Bone marrow (tissue), 2 donors: ENCODE results near the gene ZNF212.
"Not testable (repeated sequence)": the region's sequence is repeated elsewhere in the genome, so short reads cannot be mapped to it uniquely, and the experiment has no call there.

ENCODE experiments used
- DNase-seq, 2 donors: peaks; one replicate each; lab custom pipeline; 2025; lab: John Stamatoyannopoulos, UW

The ZNF212 gene

DNA sequence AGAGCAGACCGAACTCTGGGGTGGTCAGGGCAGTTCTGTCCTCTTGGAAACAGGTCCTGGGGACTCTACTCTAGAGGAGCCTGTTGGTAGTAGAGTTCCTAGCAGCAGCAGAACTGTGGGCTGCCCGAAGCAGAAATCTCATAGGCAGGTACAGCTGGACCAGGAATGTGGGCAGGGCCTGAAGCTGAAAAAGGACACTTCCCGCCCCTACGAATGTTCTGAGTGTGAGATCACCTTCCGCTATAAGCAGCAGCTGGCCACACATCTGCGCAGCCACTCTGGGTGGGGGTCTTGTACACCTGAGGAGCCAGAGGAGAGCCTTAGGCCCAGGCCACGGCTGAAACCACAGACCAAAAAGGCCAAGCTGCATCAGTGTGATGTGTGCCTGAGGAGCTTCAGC is 14.2 kb downstream of the ZNF212 start:
- no peak for DNase-seq

DNA sequence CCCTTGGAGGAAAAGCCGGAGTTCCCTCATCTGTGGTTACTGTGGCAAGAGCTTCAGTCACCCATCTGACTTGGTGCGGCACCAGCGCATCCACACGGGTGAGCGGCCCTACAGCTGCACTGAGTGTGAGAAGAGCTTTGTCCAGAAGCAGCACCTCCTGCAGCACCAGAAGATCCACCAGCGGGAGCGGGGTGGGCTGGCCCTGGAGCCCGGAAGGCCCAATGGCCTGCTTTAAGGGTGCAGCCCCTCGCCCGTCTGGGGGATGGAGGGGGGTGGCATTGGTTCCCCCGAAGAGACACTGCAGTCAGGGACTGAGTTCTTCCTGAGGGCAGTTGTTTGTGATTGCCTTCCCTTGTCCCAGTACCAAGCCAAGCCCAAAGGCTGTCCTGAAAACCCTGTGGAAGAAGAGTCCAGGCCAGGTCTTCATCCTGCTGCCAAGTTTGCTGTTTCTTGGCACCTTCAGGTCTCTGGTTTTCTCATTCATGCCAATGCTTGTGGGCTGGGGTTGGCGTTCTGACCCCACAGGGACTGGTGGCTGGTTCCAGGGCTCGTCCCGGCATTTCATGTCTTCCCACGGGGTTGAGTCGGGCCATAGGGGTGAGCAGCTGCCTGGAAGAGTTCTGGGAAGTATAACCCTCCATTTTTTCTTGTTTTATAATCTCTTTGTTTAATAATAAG is 14.9 kb downstream of the ZNF212 start:
- DNase-seq, result no peak

DNA sequence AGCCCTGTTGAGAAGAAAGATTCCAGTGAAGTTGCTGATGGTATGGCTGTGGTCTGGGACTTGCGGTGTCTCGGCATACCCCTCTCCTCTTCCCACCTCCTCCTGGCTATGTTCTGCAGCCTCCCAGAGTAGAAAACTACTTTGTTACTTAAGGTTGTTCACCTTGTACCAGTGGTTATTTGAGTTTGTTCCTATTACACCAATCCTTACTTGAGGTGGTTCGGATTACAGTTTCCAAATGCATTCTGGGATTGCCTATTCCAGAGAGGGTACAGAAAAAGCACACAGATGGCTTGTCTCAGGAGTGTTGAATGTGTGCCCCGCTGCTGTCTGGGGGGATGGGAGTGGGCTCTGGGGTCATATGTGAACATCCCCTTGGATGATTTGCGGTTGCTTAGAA is 15.7 kb downstream of the ZNF212 start:
- no peak for DNase-seq

DNA sequence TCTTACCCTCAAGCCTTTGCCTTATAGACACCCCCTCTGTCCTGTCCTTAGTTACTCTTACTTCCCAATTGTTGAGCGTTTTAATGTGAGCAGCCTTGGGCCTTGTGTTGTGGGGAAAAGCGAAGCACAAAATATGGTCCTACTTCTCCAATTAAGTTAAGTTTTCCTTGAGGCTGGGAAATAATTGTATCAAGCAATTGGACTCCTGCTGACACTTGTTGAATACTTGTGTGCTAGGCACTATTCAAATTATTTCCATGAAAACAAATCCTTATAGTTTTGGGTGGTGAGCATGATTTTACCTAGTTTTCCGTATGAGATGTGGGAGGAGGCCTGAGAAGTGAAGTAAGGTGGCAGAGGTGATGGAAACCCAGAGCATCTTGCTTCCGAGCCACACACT is 17.1 kb downstream of the ZNF212 start:
- DNase-seq, result no peak

DNA sequence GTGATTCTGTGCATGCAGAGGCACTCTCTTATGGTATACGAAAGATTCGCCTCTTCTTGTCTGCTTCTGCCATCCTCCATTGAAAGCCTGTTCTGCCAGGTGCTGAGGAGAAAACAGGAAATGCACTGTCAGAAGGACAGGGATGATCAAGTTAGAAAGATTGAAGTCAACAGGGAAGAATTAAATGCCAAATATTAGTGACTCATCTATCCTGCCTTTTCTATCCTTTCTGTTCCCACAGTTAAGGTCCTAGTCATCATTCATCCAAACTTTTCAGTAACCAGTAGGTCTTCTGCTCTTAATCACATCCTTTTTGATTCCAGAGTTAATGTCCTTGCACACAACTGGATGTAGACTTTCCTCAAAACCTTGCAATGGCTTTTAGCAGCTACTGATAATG is 17.7 kb downstream of the ZNF212 start:
- DNase-seq, result no peak

DNA sequence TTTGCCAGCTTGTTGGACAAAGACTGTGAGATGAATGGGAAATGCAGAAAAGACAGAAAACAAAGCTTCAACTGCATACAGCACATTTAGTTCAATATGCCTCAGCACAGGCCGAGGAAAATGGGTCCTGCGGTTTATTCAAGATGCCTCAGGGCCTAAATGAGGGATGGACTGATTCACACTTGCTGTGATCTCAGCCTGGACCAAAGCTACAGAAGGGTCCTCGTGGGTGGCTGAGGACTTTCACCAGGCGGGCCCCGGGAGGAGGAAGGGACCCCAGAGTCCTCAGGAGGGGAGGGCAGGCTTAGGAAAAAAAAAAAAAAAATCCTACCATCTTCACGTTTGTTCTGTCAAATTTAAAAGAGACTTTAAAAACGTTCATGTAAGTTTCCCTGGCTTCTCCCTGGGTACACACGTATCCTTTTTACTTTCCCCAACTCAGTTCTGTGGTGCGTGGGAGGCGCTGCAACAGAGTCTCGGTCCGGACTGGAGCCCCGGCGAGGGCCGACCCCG is 21.9 kb downstream of the ZNF212 start:
- no peak for DNase-seq

DNA sequence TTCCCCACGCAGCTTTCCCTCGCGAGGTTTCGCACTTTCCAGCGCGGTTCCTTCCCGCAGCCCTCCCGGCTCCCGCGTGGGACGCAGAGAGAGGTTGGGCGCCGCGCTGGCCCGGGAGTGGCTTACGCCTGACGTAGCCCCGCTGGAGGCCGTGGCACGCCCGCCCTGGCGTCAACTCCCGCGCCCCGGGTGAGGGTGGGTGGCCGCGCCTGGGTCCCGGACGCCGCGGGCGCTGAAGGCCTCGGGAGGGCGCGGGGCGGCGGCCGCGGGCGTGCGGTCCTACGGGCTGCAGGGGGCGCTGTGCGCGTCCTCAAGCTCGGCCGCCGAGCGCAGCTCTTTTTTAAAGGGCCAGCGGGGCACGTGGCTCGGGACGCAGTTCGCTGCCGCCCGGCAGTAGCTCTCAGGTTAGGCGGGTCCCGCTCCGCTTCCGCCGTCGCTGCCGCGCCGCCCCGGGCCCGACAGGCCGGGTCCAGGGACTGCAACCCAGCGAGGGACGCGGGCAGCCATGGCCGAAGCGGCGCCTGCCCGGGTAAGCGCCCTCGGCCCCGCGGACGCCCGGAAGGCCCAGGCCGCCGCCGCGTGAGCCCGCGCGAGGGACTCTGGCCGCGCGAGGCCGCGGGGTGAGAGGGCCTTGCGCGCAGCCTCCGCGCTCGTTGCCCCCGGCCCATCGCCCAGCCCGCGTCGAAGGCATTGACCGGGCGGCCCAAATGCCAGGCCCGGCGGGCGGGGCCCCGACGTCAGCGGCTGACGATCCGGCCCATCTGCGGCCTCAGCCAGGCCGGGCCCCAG is 22.6 kb downstream of the ZNF212 start, which contains the start of gene ZNF783:
TSS of gene ZNF783 (plus strand) at position 368 of the 789 bp plus-strand sequence. CDS start at position 506, 138 bp downstream.
- DNase-seq, result peak; percentile 48 to 86

DNA sequence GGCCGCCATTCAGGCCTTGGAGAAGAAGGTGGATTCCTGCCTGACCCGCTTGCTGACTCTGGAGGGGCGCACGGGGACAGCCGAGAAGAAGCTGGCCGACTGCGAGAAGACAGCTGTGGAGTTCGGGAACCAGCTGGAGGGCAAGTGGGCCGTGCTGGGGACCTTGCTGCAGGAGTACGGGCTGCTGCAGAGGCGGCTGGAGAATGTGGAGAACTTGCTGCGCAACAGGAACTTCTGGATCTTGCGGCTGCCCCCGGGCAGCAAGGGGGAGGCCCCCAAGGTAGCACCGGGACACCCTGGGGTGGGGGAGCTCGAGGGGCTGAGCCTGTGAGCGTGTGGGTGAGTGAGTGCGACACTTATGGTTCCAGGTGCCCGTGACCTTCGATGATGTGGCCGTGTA is 27.0 kb downstream of the ZNF212 start:
- DNase-seq, result no peak

DNA sequence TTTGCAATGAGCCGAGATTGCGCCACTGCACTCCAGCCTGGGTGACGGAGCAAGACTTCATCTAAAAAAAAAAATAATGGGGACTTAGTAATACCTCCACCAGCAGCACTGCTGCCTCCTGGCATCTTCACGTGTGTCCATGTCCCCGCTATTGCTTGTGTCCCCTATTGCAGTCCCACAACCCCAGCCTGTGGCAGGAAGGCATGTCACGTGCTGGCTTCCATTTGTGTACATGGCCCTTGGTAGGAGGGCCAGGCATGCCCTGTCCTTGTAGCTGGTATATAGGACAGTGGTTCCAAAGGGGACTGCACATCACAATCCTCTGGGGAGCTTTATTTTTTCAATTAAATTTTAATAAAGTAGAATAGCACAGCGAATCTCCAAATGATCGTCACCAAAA is 28.3 kb downstream of the ZNF212 start:
- DNase-seq, result no peak

DNA sequence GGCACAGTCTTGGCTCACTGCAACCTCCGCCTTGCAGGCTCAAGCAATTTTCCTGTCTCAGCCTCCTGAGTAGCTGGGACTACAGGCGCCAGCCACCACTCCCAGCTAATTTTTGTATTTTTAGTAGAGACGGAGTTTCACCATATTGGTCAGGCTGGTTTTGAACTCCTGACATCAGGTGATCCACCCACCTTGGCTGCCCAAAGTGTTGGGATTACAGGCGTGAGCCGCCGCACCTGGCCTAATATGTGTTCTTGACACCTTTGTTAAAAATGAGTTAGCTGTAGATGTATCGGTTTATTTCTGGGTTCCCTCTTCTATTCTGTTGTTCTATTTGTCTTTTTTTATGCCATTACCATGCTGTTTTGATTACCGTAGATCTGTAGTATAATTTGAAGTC is 35.0 kb downstream of the ZNF212 start:
- DNase-seq, result not testable (repeated sequence)

DNA sequence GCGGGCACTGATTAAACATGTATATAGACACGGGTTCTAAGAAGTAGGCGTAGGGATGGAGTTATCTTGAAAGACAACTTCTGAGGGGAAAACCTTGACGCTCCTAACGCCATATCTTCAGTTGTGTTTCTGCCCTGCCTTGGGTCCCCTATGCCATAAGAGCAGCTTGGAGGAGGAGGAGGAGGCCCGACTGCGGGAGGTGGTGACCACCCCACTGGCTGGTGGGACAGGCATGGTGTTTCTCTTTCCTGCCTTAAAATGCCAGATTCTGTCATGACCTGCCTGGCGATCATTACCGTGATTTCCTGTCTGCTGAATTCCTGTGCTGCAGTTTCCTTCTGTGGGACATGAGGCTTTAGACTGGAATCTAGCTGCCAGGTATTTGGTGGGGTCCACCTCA is 38.4 kb downstream of the ZNF212 start:
- DNase-seq, result no peak

DNA sequence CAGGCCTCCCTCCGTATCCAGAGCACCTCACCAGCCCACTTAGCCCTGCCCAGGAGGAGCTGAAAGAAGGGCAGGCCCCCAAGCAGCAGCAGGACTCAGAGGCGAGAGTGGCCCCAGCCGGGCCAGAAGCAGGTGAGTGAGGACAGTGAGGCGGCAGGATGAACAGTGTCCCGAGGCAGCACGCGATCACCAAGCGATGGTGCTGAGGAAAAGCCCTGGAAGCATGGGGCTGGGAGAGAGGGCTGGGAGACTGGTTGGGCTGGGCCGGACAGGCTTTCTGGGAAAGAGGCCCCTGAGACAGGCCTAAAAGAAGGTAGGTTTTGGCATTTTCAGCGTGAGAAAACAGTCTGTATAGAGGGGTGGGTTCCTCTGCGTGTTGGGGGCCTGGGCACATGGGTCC is 38.9 kb downstream of the ZNF212 start:
- no peak for DNase-seq

DNA sequence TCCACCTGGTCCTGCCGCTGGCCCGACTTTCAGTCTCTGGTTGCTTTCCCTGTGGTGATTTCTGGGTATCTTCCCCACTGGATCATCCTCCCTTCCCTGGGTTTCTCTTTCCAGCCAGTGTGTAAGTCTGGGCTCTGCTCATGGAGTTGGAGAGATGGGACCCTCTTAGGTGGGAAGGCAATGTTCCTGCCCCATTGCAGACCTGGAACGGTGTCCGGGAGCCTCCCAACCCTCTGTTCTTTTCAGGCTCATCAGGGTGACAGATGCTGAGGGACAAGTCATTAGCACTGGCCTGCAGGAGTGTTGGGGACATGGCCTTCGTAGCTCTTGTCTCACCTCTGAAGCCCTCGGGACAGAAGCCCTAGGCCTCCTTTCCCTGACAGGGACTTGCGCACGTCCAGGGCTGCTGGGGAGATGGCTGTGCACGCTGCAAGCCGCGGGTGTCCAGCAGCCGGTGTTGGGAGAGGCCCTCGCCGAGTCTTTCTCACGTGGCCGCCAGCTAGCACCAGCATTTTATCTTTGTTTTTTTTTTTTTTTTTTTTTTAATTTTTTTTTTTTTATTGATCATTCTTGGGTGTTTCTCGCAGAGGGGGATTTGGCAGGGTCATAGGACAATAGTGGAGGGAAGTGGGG is 39.8 kb downstream of the ZNF212 start:
- no peak for DNase-seq

DNA sequence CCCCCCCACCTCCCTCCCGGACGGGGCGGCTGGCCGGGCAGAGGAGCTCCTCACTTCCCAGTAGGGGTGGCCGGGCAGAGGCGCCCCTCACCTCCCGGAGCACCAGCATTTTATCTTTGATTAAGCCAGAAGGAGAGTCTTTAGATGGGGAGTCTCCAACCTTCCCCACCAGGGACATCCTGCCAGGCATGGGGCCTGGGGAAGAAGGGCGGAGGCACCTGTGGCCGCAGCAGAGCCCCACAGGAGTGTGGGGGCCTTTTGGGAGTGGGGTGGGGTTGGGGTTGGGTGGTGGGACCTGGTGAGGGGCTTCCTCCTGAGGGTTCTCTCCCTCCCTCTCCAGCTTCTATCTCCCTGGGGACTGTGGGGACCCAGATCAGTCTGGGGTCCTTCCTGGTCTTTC is 40.7 kb downstream of the ZNF212 start:
- no peak for DNase-seq

DNA sequence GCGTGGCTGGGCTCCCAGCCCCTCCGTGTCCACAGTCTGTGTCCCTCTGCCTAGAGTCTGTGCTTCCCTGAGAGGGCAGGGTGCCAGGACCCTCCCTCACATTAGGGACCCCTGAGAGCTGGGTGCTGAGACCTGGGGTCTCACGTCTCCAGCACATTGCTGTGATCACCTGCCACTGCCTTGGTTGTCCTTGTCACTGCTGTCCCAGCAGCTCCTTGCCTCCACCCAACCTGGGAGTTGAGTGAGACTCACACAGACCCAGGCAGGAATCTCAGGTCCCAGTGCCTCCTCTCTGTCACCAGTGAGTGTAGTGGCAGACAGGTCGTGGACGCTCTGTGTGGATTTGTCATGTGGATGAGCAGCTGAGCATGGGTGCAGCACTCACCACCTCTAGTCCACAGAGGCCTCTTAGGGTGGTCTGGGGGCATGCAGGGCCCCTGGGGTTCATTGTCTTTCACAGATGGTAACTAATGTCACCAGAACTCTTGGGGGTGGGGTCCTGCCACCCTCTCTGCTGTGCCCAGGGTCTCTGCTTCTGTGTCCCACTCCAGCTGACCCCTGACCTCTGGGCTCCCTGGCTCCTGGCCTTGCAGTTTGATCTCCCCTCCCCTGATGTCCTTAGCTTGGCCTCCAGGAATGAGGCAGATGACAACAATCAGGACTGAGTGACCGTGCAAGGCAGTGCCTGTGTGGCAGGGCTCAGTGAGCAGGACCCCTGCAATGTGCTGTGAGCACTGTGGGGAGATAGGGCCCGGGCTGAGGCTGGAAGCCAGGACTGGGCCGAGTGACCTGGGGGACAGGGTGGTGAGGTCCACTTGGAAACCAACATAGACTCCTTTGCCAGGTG is 41.4 kb downstream of the ZNF212 start:
- DNase-seq, result no peak

DNA sequence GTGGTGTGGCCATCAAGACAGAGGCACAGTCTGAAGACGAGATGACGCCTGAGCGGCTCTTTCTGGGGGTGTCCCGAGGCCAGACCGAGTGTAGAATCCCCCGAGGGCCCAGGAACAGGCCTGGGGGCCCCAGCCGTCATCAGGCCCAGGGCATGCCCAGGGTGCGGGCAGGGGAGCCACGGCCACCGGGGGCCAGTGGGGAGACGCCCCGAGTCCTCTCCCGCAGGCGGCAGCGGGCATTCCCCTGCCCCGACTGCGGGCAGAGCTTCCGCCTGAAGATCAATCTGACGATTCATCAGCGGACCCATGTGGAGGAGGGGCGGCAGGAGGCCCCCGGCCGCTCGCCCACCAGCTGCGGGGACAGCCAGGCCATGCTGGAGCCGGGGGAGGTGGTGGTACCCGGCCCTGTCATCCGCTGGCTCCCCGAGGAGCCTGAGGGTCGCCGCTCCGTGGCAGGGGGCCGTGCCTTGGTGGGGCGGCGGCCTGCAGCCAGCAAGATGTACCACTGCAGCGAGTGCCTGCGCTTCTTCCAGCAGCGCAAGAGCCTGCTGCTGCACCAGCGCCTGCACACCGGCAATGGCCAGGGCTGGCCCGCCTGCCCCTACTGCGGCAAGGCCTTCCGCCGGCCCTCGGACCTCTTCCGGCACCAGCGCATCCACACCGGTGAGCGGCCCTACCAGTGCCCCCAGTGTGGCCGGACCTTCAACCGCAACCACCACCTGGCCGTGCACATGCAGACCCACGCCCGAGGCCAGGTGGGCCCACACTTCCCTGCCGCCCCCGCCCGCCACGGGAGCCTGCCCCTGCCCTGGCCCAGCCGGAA is 42.3 kb downstream of the ZNF212 start:
- no peak for DNase-seq

DNA sequence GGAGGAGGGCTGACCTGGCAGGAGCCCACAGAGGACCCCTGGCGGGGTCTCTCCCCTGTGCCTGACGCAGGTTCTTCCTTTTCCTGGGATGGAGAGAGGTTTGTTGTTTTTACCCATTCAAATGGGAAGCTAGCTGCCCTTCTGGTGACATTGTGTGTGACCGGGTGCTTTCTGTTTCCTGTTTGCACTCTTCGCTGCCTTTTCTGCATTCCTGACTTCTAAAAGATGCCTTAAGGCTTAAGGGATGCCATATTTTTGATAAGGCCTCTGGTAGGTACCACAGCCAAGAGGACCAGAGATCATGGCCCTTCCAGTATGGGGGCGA is 42.8 kb downstream of the ZNF212 start:
- DNase-seq, result no peak

DNA sequence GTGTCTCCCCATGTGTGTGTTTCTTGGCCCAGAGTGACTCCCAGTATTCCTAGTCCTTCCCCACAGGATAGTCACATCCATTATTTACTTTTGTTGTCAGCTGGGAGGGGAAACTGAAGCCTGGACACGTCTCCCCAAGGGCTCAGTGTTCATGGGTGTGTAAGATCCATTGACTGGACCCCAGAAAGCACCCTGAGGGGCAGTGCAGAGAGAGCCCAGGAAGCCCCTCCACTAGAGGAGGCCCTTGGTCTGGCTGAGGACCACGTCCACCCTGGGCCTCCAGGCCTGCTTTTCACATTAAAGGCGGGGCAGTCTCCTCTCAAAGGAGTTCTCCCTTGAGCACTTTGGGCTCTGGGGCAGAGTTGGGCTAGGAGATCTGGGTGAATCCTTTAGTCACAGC is 43.9 kb downstream of the ZNF212 start:
- DNase-seq, result no peak

DNA sequence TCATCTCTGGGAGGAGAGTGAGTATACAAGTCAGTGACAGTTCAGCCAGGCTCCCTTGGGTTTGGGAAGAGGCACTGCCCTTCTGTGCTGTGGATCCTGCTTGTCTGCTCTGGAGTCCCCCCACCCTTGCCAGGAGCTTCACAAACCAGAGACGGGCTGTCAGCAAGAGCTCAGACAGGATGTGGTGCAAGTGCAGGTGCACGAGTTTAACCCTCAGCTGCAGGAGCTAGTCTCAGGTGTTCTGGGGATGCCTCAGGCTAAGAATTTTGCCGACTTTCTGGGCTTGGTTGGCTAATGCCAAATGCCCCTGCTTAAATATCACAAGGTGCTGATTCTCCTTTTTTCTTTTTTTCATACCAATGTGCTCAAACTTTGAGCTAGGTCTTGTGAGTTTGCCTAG is 44.9 kb downstream of the ZNF212 start:
- no peak for DNase-seq

DNA sequence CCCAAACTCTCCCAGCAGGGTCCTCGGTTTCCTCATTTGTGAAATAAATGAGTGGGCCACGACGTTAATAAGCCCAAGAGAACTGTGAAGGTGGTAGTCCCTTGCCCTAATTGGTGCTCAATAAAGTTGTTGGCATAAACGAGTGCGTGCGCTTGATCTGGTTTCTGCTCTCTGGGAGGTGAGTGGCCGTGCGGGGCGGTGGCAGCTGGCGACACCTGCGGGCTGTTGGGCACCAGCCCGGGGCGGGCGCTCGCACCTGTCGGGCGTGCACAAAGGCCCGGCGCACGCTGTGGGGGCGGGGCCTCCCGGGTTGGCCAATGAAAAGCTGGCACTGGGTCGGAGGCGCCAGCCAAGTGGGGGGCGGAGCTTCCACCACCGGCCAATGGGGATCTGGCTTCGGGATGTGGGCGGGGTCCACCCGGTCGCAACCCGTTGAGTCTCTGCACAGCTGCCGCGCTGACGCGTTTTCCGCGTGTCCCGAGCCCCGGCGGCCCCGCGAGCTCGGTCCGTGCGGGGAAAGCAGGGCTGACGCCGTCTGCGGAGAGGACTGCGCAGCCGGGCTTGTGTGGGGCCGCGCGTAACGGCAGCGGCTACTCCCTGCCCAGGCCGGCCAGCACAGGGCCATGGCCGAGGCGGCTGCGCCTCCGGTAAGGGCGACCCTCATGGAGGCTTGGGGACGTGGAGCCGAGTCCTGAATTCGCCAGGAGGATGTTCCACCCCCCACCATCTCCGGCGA is 45.6 kb downstream of the ZNF212 start:
- peak; percentile 28 to 58 for DNase-seq

DNA sequence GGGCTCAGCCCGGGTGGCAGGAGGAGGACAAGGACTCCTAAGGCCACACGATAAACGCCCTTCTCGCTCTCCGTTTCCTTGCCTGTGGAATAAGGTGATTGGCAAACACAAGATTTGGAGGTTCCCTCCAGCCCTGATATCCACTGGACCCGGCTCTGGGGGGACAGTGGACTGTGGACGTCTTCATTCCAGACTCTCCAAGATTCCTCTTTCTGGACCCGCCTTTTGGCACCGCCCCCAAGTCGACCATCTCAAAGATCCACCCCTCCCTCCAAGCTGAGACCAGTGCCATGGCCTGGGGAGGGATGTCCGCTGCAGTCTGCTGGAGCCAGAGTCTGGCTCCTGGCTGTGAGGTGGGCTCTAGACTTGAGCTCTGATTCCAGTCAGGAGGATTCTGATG is 46.2 kb downstream of the ZNF212 start:
- no peak for DNase-seq
